Ishikawa (cell line): ENCODE data around the gene ZBED2.

Experiments used
- CEBPB ChIP-seq: IDR thresholded peaks from 2 replicates; pipeline ENCODE4 v1.6.1; 2012
- CREB1 ChIP-seq: IDR thresholded peaks from 2 replicates; pipeline ENCODE4 v1.6.1; 2012; ENCODE audit warnings: low read depth
- EGR1 ChIP-seq: IDR thresholded peaks from 2 replicates; pipeline ENCODE4 v1.6.1; 2012
- EP300 ChIP-seq: IDR thresholded peaks from 2 replicates; pipeline ENCODE4 v1.6.1; 2012; ENCODE audit warnings: borderline replicate concordance
- FOXM1 ChIP-seq: IDR thresholded peaks from 2 replicates; pipeline ENCODE4 v1.6.1; 2012; ENCODE audit warnings: low read depth, borderline replicate concordance
- MAX ChIP-seq: IDR thresholded peaks from 2 replicates; pipeline ENCODE4 v1.6.1; 2012
- NFIC ChIP-seq: IDR thresholded peaks from 2 replicates; pipeline ENCODE4 v1.6.1; 2012
- RAD21 ChIP-seq: IDR thresholded peaks from 2 replicates; pipeline ENCODE4 v1.6.1; 2012; ENCODE audit warnings: low read depth
- REST ChIP-seq: IDR thresholded peaks from 2 replicates; pipeline ENCODE4 v1.6.1; 2012; ENCODE audit warnings: low read depth, mild to moderate bottlenecking
- TAF1 ChIP-seq: IDR thresholded peaks from 2 replicates; pipeline ENCODE4 v1.6.1; 2012; ENCODE audit warnings: low read depth, mild to moderate bottlenecking
- TCF12 ChIP-seq: IDR thresholded peaks from 2 replicates; pipeline ENCODE4 v1.6.1; 2012; ENCODE audit warnings: low read depth
- TEAD4 ChIP-seq: IDR thresholded peaks from 2 replicates; pipeline ENCODE4 v1.6.1; 2012
- YY1 ChIP-seq: IDR thresholded peaks from 2 replicates; pipeline ENCODE4 v1.6.1; 2012; ENCODE audit warnings: low read depth
- ZBTB7A ChIP-seq: IDR thresholded peaks from 2 replicates; pipeline ENCODE4 v1.6.1; 2012; ENCODE audit warnings: low read depth
- TF ChIP-seq, protein P1 (sequence below): IDR thresholded peaks from 2 replicates; pipeline ENCODE4 v1.6.1; 2012

ZBED2 gene

DNA sequence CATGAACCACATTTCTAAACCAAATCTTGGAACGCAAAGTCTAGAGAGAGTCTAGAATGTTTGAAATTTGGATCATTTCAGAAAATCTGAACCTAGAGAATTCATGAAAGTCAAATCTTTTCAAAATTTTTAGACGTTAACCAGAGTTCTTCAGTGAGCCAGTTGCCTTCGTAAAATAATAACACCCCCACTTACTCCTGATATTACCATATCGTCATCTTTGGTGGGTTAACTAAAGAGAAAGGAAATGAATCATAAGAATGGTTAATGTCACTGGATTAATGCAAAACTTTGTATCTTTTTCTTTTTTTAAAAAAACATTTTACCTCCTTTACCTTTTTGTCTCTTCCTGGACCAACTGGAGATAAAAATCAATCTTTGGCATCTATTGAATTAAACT is 1.2 kb upstream of the ZBED2 start:
- TF ChIP-seq TAF1 (no peak), EGR1 (no peak), NFIC (no peak), EP300 (no peak), ZBTB7A (no peak), MAX (no peak), CEBPB (no peak), TEAD4 (no peak), FOXM1 (no peak), YY1 (no peak), REST (no peak), RAD21 (no peak), TCF12 (no peak), CREB1 (no peak)
- TF ChIP-seq, protein P1, sequence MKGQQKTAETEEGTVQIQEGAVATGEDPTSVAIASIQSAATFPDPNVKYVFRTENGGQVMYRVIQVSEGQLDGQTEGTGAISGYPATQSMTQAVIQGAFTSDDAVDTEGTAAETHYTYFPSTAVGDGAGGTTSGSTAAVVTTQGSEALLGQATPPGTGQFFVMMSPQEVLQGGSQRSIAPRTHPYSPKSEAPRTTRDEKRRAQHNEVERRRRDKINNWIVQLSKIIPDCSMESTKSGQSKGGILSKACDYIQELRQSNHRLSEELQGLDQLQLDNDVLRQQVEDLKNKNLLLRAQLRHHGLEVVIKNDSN, result no peak

GRCh38 chr3:111594781-111595180 is 365 bp downstream of the ZBED2 start:
- no peak for TF ChIP-seq TAF1
- TF ChIP-seq NFIC, result no peak
- TF ChIP-seq CEBPB, result no peak
- TF ChIP-seq EGR1, result no peak
- TF ChIP-seq, protein P1, result no peak
- TF ChIP-seq REST, result no peak
- no peak for TF ChIP-seq MAX
- no peak for TF ChIP-seq TCF12
- TF ChIP-seq EP300, result no peak
- TF ChIP-seq RAD21, result no peak
- no peak for TF ChIP-seq CREB1
- TF ChIP-seq FOXM1, result no peak
- no peak for TF ChIP-seq TEAD4
- no peak for TF ChIP-seq ZBTB7A
- TF ChIP-seq YY1, result no peak

DNA sequence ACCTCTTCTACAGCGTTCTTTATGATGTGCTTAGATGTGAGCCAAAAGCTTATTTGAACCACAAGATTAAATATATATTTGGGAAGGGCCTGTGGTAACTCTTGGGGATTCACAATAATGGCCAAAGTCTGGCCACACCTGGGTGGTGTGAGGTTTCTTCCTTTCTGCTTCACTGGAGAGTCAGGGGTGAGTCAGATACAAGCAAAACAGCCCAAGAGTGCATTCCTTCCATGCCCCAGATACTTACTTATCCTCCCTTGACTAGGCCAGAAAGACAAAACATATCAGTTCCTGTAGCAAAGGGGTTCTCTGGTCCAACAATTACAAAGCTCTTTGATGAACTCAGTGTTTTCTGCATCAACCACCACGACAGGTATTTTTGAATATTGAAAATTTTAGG is 941 bp downstream of the ZBED2 start:
- TF ChIP-seq NFIC (peak; percentile 60), EP300 (peak; percentile 87), ZBTB7A (no peak), TEAD4 (peak; percentile 87), FOXM1 (peak; percentile 58; the same call in 1 of the 2 replicates), TAF1 (no peak), YY1 (peak; percentile 55; the same call in 1 of the 2 replicates), CEBPB (no peak), EGR1 (no peak; the same call in 1 of the 2 replicates), CREB1 (no peak; the same call in 1 of the 2 replicates), REST (no peak), RAD21 (peak; percentile 15; the same call in 1 of the 2 replicates), MAX (no peak), TCF12 (peak; percentile 87)
- TF ChIP-seq, protein P1, result no peak

GRCh38 chr3:111593666-111594065 is 1.5 kb downstream of the ZBED2 start:
- no peak for TF ChIP-seq REST
